ENCODE measurements around the gene GAGE1.
"Not testable (repeated sequence)": the region's sequence is repeated elsewhere in the genome, so short reads cannot be mapped to it uniquely, and the experiment has no call there.

The GAGE1 gene, protein sequence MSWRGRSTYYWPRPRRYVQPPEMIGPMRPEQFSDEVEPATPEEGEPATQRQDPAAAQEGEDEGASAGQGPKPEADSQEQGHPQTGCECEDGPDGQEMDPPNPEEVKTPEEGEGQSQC

DNA sequence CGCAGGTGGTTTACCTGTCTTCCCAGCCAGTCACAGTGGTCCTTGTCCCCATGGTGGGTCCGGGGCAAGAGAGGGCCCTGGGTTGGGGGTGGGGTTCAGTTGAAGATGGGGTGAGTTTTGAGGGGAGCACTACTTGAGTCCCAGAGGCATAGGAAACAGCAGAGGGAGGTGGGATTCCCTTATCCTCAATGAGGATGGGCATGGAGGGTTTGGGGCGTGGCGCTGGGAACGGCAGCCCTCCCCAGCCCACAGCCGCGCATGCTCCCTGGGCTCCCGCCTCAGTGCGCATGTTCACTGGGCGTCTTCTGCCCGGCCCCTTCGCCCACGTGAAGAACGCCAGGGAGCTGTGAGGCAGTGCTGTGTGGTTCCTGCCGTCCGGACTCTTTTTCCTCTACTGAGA lies at the start of gene GAGE1:
Gene GAGE1, plus strand, starts transcription at position 301 of the 400 bp plus-strand sequence. CDS start 1,155 bp downstream, outside the sequence.
- not testable (repeated sequence) for DNase-seq (ENCODE audit: low read depth)

DNA sequence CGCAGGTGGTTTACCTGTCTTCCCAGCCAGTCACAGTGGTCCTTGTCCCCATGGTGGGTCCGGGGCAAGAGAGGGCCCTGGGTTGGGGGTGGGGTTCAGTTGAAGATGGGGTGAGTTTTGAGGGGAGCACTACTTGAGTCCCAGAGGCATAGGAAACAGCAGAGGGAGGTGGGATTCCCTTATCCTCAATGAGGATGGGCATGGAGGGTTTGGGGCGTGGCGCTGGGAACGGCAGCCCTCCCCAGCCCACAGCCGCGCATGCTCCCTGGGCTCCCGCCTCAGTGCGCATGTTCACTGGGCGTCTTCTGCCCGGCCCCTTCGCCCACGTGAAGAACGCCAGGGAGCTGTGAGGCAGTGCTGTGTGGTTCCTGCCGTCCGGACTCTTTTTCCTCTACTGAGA lies 47.8 kb upstream of the GAGE1 start, which contains the start of gene GAGE12E:
Gene GAGE12E, plus strand, starts transcription at position 301 of the 400 bp plus-strand sequence. CDS start 1,155 bp downstream, outside the sequence.
- DNase-seq (ENCODE audit: low read depth): not testable (repeated sequence)

DNA sequence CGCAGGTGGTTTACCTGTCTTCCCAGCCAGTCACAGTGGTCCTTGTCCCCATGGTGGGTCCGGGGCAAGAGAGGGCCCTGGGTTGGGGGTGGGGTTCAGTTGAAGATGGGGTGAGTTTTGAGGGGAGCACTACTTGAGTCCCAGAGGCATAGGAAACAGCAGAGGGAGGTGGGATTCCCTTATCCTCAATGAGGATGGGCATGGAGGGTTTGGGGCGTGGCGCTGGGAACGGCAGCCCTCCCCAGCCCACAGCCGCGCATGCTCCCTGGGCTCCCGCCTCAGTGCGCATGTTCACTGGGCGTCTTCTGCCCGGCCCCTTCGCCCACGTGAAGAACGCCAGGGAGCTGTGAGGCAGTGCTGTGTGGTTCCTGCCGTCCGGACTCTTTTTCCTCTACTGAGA lies 38.3 kb upstream of the GAGE1 start, which contains the start of gene GAGE12F:
Gene GAGE12F, plus strand, starts transcription at position 301 of the 400 bp plus-strand sequence. CDS start 1,155 bp downstream, outside the sequence.
- DNase-seq (ENCODE audit: low read depth): not testable (repeated sequence)

DNA sequence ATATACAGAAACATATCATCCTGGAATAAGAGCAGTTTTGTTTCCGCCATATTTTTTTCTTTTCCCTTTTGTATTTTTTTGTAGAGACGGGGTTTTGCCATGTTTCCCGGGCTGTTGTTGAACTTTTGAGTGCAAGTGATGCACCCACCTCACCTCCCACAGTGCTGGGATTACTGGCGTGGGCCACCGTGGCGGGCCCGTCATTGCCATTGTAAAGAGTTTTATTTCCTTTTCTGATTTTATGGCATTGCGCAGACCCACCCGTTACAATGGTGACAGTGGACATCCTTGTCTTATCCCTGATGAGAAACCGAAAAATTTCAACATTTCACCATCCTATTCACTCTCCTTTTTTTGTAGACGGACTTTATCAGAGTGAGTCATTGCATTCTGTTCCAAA lies 30.1 kb upstream of the GAGE1 start:
- not testable (repeated sequence) for DNase-seq (ENCODE audit: low read depth)

DNA sequence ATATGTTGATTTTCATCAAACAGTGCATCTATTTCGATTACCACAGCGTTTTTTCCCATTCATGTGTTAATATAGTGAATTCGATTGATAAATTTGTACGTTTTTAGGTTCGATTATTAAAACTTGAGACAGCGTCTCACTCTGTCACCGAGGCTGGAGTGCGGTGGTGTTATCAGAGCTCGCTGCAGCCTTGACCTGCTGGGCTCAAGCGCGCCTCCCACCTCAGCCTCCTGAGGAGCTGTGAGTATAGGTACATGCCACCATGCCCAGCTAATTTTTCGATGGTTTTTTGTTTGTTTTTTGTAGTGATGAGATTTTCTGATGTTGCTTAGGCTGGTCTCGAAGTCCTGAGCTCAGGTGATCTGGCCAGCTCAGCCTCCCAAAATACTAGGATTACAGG lies 29.7 kb upstream of the GAGE1 start:
- DNase-seq (ENCODE audit: low read depth): not testable (repeated sequence)

DNA sequence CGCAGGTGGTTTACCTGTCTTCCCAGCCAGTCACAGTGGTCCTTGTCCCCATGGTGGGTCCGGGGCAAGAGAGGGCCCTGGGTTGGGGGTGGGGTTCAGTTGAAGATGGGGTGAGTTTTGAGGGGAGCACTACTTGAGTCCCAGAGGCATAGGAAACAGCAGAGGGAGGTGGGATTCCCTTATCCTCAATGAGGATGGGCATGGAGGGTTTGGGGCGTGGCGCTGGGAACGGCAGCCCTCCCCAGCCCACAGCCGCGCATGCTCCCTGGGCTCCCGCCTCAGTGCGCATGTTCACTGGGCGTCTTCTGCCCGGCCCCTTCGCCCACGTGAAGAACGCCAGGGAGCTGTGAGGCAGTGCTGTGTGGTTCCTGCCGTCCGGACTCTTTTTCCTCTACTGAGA lies 28.7 kb upstream of the GAGE1 start, which contains the start of gene GAGE12G:
Gene GAGE12G, plus strand, starts transcription at position 301 of the 400 bp plus-strand sequence. CDS start 1,155 bp downstream, outside the sequence.
- not testable (repeated sequence) for DNase-seq (ENCODE audit: low read depth)

DNA sequence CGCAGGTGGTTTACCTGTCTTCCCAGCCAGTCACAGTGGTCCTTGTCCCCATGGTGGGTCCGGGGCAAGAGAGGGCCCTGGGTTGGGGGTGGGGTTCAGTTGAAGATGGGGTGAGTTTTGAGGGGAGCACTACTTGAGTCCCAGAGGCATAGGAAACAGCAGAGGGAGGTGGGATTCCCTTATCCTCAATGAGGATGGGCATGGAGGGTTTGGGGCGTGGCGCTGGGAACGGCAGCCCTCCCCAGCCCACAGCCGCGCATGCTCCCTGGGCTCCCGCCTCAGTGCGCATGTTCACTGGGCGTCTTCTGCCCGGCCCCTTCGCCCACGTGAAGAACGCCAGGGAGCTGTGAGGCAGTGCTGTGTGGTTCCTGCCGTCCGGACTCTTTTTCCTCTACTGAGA lies 19.2 kb upstream of the GAGE1 start, which contains the start of gene GAGE12H:
Gene GAGE12H, plus strand, starts transcription at position 301 of the 400 bp plus-strand sequence. CDS start 1,155 bp downstream, outside the sequence.
- not testable (repeated sequence) for DNase-seq (ENCODE audit: low read depth)

DNA sequence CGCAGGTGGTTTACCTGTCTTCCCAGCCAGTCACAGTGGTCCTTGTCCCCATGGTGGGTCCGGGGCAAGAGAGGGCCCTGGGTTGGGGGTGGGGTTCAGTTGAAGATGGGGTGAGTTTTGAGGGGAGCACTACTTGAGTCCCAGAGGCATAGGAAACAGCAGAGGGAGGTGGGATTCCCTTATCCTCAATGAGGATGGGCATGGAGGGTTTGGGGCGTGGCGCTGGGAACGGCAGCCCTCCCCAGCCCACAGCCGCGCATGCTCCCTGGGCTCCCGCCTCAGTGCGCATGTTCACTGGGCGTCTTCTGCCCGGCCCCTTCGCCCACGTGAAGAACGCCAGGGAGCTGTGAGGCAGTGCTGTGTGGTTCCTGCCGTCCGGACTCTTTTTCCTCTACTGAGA lies 9.6 kb upstream of the GAGE1 start, which contains the start of gene GAGE2A:
Gene GAGE2A, plus strand, starts transcription at position 301 of the 400 bp plus-strand sequence. CDS start 1,155 bp downstream, outside the sequence.
- DNase-seq (ENCODE audit: low read depth): not testable (repeated sequence)

DNA sequence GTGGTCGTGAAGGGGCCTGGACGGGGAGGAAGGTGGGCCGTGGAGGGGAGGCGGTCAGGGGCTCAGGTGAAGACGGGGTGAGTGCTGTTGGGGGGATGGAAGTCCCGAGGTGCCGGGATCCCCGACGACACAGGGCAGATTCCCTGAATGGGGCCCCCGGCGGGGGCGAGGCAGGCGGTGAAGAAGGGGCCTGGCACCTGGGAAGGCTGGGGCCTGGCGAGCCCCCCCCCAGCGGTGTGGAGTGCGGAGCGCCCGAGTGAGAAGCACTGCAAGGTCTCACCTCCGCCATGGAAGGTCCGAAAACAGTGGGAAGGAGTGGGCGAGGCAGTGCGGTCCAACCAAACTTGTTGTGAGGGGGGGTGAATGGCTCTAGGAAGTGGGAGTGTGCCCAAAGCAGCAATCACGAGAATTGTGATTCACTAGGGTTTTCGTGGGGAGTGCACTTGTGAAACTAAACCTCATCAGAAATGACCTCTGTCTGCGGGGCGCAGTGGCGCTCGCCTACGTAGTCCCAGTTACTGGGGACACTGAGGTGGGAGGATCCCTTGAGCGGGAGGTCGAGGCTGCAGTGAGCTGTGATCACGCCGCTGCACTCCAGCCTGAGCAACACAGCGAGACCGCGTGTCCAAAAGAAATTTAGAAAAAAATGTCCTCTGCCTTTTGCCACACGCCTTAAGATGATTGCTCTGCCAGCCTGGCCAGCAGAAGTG lies 8.9 kb upstream of the GAGE1 start:
- not testable (repeated sequence) for DNase-seq (ENCODE audit: low read depth)

DNA sequence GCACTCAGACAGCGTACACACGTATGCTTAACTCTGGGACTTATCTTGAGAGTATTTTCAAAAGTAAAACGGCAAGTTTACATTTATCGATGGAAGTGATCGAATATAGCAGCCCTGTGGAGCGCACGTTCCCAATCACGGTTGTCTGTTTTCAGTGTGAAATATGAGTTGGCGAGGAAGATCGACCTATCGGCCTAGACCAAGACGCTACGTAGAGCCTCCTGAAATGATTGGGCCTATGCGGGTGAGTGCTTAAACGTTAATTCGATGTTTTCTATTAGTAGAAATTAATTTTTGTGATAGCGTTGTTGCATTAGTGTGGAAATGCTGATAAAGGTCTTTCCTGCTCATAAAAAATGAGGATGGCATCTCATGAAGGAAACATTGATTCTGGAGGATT lies 8.3 kb upstream of the GAGE1 start:
- DNase-seq (ENCODE audit: low read depth): not testable (repeated sequence)

DNA sequence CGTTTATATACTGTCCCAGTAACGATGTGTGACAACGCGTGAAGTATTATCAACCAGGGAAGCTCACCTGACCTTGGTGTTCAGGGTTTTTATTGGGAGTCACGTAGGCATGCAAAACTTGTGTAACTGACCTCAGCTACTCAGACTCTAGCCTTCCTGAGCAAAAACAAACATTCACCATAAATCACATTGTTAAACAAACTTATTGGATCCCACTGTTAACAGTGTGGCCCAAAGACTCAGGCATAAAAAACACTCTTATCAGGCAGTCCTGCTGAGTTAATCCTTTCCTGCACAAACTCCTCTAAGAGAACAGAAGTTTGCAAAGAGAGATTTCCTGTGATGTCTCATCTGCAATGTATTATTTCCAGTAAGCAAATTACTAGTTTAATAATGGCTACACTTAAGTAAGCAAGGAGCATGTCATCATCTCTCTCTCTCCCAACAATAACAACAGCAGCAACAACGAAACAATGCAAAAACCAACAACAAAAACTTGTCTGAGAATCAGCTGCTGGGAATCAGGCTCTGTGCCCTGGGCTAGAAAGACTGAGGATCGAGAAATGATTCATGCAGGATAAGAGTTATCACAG lies 12.0 kb downstream of the GAGE1 start:
- DNase-seq (ENCODE audit: low read depth): no peak

DNA sequence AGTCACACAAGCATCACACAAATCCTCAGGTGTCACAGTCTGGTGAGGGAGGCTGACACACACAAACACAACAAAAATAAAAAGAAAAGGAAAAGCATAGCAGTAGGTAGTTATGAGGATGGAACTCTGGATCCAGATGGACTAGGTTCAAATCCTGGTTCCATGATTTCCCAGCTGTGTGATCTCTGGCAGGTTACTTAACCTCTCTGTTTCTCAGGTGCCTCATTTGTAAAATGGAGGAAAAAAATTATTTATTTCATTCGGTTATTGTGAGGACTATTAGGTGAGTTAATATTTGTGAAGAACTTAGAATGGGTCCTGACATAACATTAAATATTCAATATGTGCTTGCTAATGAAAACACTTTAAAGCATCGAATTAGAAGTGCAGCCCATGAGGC lies 19.8 kb downstream of the GAGE1 start:
- DNase-seq (ENCODE audit: low read depth): no peak

DNA sequence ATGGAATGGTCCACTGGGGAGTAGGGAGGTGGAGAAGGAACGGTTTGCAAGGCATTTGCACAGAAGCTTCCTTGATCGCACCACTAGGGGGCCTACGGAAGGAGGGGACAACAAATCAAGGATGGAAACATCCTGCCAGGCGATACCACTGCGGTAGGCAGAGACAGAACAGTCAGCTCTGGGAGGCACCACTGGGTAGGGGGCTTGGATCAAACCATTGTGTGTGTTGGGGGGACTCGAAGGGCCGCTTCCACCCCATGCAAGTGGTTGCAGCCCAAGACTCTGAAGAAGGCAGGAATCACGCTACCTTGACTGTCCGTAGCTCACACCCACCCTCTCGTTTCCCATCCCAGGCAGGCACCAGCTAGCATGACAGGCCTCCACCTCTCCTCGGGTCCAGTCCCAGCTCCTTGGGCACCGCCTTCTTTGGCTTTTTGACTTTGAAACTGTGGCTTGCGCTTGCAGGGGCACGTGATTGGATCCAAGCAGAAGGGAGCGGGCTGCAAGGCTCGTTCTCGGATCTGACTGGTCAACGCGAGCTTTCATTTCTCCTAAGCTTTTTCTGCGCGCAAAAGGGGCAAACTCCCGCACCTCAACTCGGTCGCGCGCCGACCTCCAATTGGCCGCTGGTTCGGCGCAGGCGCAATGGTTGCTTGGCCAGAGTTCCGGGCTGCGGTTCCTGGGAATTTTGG lies 28.4 kb downstream of the GAGE1 start:
- DNase-seq (ENCODE audit: low read depth): no peak

DNA sequence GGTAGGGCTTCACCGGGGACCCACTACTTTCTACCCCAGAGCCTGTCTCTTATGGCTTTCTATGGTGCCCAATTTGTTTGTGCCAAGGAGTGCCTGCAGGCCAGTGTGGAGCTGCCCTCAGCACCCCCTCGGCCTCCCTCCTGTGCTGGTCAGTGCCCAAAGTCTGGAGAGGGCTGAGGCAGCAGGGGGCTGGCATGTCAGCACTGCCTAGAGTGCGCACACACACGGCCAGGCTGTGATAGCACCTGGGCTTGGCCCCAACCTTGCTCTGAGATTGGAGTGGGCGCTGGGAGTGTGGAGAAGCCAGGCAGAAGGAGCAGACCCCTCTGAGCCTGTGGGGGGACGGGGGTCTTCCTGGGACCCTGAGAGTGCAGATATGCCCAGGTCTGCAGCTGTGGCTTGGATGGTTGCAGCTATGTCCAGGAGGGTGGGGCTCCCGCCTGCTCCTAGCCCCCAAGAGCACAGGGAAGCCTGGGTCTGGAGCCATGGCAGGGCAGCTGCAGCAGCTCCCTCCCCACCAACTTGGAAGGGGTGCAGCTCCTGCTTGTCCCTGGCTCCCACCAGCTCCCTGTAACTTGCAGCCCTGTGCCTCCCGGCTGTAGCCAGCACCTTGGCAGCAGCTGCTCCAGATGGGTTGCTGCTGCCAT lies 46.3 kb downstream of the GAGE1 start:
- no peak for DNase-seq (ENCODE audit: low read depth)

DNA sequence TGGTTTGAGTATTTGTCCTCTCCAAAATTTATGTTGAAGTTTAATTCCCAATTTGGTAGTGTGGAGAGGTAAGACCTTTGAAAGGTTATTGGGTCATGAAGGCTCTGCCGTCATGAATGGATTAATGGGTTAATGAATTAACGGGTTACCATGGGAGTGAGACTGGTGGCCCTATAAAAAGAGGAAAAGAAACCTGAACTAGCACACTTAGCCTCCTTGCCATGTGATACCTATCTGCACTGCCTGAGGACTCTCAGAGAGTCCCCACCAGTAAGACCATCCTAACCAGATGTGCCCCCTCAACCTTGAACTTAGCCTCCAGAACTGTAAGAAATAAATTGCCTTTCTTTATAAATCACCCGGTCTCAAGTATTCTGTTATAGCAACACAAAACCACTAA lies 57.7 kb downstream of the GAGE1 start:
- no peak for DNase-seq (ENCODE audit: low read depth)
